CD14-positive monocyte (primary cell): ENCODE data around the gene HOXB13. TPM values are rescaled to one million over a fixed set of nuclear protein-coding genes. Genes with fewer than 3 reads are reported as not detected.

Experiments
- DNase-seq, 3 donors: peaks; one replicate each; pipeline ENCODE4 v3.0.0-alpha.2; 2011 to 2022
- H2AFZ ChIP-seq: 2 replicates; pipeline ENCODE4 v1.6.0; 2012; ENCODE audit warnings: mild to moderate bottlenecking, low read depth, low read length, inconsistent platforms; ENCODE audit not compliant: insufficient read depth, poor library complexity, severe bottlenecking
- H3K27ac ChIP-seq, 2 donors: 1 replicate in 1 of 2; 2 replicates in 1 of 2; pipeline ENCODE4 v1.5.1; 2012 to 2013; ENCODE audit warnings: low read length in 2 of 2, control low read depth in 1 of 2, inconsistent platforms in 1 of 2, low read depth in 1 of 2, mild to moderate bottlenecking in 1 of 2
- H3K27me3 ChIP-seq, 2 donors: one replicate each; pipeline versions ENCODE4 v1.6.0 to v1.6.1; 2011 to 2013; ENCODE audit warnings: low read length in 2 of 2; ENCODE audit not compliant: control insufficient read depth in 2 of 2, insufficient read depth in 2 of 2
- H3K36me3 ChIP-seq, 2 donors: replicated peaks in 1 of 2; 1 replicate in 1 of 2; 2 replicates in 1 of 2; pipeline versions ENCODE4 v1.5.1 to v1.6.1; 2012 to 2013; ENCODE audit warnings: low read length in 2 of 2, control low read depth in 1 of 2, inconsistent platforms in 1 of 2, mild to moderate bottlenecking in 1 of 2; ENCODE audit not compliant: insufficient read depth in 2 of 2, control insufficient read depth in 1 of 2
- H3K4me1 ChIP-seq, 2 donors: 1 replicate in 1 of 2; 2 replicates in 1 of 2; pipeline versions ENCODE4 v1.5.1 to v1.6.1; 2012 to 2013; ENCODE audit warnings: low read length in 2 of 2, control low read depth in 1 of 2, inconsistent platforms in 1 of 2, mild to moderate bottlenecking in 1 of 2, moderate library complexity in 1 of 2; ENCODE audit not compliant: insufficient read depth in 2 of 2, control insufficient read depth in 1 of 2
- H3K4me2 ChIP-seq: replicated peaks from 2 replicates; pipeline ENCODE3; 2012; ENCODE audit warnings: low read length, moderate library complexity, mild to moderate bottlenecking; ENCODE audit not compliant: poor library complexity, severe bottlenecking; ENCODE audit errors: extremely low read depth
- H3K4me3 ChIP-seq, 3 experiments: fragments of 200-600 bp in 1 of 3; sonication (generic) in 1 of 3; replicated peaks in 1 of 3; 1 replicate in 2 of 3; 2 replicates in 1 of 3; pipeline ENCODE4 v1.5.1; 2011 to 2013; ENCODE audit warnings: low read length in 3 of 3, mild to moderate bottlenecking in 3 of 3, control low read depth in 2 of 3, low read depth in 2 of 3, inconsistent platforms in 1 of 3, moderate library complexity in 1 of 3
- H3K79me2 ChIP-seq: 2 replicates; pipeline ENCODE4 v1.6.0; 2012; ENCODE audit warnings: mild to moderate bottlenecking, control low read depth, inconsistent platforms, low read length, moderate library complexity; ENCODE audit not compliant: insufficient read depth
- H3K9ac ChIP-seq: 2 replicates; pipeline ENCODE4 v1.6.0; 2017; ENCODE audit warnings: low read length, mild to moderate bottlenecking; ENCODE audit not compliant: insufficient read depth, poor library complexity, severe bottlenecking
- H3K9me3 ChIP-seq, 2 donors: replicated peaks in 1 of 2; 1 replicate in 1 of 2; 2 replicates in 1 of 2; pipeline versions ENCODE4 v1.5.1 to v1.6.1; 2012 to 2013; ENCODE audit warnings: low read length in 2 of 2, control low read depth in 1 of 2; ENCODE audit not compliant: control insufficient read depth in 1 of 2, insufficient read depth in 1 of 2
- H4K20me1 ChIP-seq: 2 replicates; pipeline ENCODE4 v1.6.0; 2012; ENCODE audit warnings: mild to moderate bottlenecking, low read length, control low read depth, moderate library complexity; ENCODE audit not compliant: insufficient read depth
- H3K27ac Mint-ChIP-seq, 7 donors: one replicate each; pipeline ENCODE4 v1.8.0; 2020; ENCODE audit warnings: mild to moderate bottlenecking in 7 of 7, mixed read lengths in 7 of 7, moderate library complexity in 6 of 7, inconsistent platforms in 2 of 7
- H3K27me3 Mint-ChIP-seq, 3 donors: one replicate each; pipeline ENCODE4 v1.8.0; 2021 to 2022; ENCODE audit warnings: low read depth in 3 of 3, mild to moderate bottlenecking in 3 of 3, mixed read lengths in 3 of 3, moderate library complexity in 3 of 3, inconsistent platforms in 1 of 3
- H3K36me3 Mint-ChIP-seq, 2 donors: one replicate each; pipeline ENCODE4 v1.8.0; 2020; ENCODE audit warnings: mixed read lengths in 2 of 2, inconsistent platforms in 1 of 2, mild to moderate bottlenecking in 1 of 2
- H3K4me1 Mint-ChIP-seq: one replicate; pipeline ENCODE4 v1.8.0; 2020; ENCODE audit warnings: mild to moderate bottlenecking, mixed read lengths
- H3K4me3 Mint-ChIP-seq, 2 donors: one replicate each; pipeline ENCODE4 v1.8.0; 2020; ENCODE audit warnings: mild to moderate bottlenecking in 2 of 2, mixed read lengths in 2 of 2, moderate library complexity in 1 of 2
- H3K9me3 Mint-ChIP-seq, 7 donors: one replicate each; pipeline ENCODE4 v1.8.0; 2020 to 2022; ENCODE audit warnings: mixed read lengths in 7 of 7, mild to moderate bottlenecking in 6 of 7, moderate library complexity in 6 of 7, inconsistent platforms in 2 of 7
- CTCF ChIP-seq: fragments of 200-600 bp; IDR thresholded peaks from one replicate; pipeline ENCODE4 v1.8.0; 2022; ENCODE audit warnings: antibody characterized with exemption, mild to moderate bottlenecking
- WGBS: methylation state at CpG from one replicate; pipeline ENCODE4 v1.1.5; 2013; ENCODE audit warnings: missing lambda C conversion rate; ENCODE audit not compliant: insufficient coverage; 5-methylcytosine and 5-hydroxymethylcytosine counted together
- intact Hi-C, 2 donors: fragments of 100-400 bp; cut with micrococcal nuclease; formaldehyde crosslinking; loops; one replicate each; pipeline versions ENCODE4 v1.15.0 to v1.15.1; 2023
- polyA plus RNA-seq, 3 donors: library from polyadenylated mRNA; depleted of rRNA in 1 of 3; unstranded in 2 of 3; stranded (reverse) in 1 of 3; fragments of 300-500 nt in 2 of 3; fragments of >200 nt in 1 of 3; fragmentation: Illumina TruSeq in 2 of 3; gene quantifications; 1 replicate in 2 of 3; 2 replicates in 1 of 3; pipeline ENCODE4 v1.2.3, GENCODE V29; 2012 to 2021

Gene HOXB13
- polyA plus RNA-seq, 3 donors = not detected

- Histone ChIP-seq H3K4me2 (no peak overlapping the region), H3K27me3 (peaks cover 33 to 75% of the 10 kb centered on the region in 2 donors)
- peaks cover 47 to 82% (median 64%) of the 10 kb centered on the region in 3 donors for H3K27me3 Mint-ChIP-seq
Measured at GRCh38 chr17:48704361-48705248, 23.9 kb downstream of the HOXB13 start.

More at GRCh38 chr17:48704361-48705248, 23.9 kb downstream of the HOXB13 start:
- WGBS = 89% methylated on average over 9 of the region's 11 CpGs
- Histone ChIP-seq H2AFZ (no peak overlapping the region), H3K9me3 (no peaks in the 10 kb centered on the region), H4K20me1 (no peaks in the 10 kb centered on the region), H3K79me2 (no peaks in the 10 kb centered on the region), H3K4me1 (no peaks in the 10 kb centered on the region), H3K4me3 (no peak overlapping the region), H3K27ac (no peak overlapping the region), H3K36me3 (no peaks in the 10 kb centered on the region), H3K9ac (no peak overlapping the region)
- intact Hi-C loops = no loop called here
- no peaks in the 10 kb centered on the region for H3K36me3 Mint-ChIP-seq
- peaks cover 0 to 7% (median 0%) of the 10 kb centered on the region in 7 donors for H3K9me3 Mint-ChIP-seq
- no peak overlapping the region for H3K27ac Mint-ChIP-seq
- no peak for DNase-seq
- no peaks in the 10 kb centered on the region for H3K4me1 Mint-ChIP-seq
- no peak for TF ChIP-seq CTCF
- H3K4me3 Mint-ChIP-seq = peak overlapping the region in 1 of 2 donors; percentile 49
